HG03039 (cell line): ENCODE results near the gene TAGLN2.
"Not testable (repeated sequence)": the region's sequence is repeated elsewhere in the genome, so short reads cannot be mapped to it uniquely, and the experiment has no call there.

Source experiments
- ATAC-seq: cut with Tn5 transposase; IDR thresholded peaks from one replicate; pipeline ENCODE4 v1.9.1; 2021; ENCODE audit warnings: mild to moderate bottlenecking, moderate library complexity; ENCODE audit not compliant: unreplicated experiment

Gene TAGLN2

DNA sequence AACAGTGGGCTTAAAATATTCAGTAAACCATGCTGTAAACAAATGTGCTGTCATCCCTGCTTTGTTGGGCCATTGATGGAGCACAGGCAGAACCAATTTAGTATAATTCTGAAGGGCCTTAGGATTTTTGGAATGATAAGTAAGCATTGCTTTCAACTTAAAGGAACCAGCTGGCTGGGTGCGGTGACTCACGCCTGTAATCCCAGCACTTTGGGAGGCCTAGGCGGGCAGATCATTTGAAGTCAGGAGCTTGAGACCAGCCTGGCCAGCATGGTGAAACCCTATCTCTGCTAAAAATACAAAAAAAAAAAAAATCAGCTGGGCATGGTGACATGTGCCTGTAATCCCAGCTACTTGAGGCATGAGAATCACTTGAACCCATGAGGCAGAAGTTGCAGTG lies 21.3 kb downstream of the TAGLN2 start:
- not testable (repeated sequence) for ATAC-seq

DNA sequence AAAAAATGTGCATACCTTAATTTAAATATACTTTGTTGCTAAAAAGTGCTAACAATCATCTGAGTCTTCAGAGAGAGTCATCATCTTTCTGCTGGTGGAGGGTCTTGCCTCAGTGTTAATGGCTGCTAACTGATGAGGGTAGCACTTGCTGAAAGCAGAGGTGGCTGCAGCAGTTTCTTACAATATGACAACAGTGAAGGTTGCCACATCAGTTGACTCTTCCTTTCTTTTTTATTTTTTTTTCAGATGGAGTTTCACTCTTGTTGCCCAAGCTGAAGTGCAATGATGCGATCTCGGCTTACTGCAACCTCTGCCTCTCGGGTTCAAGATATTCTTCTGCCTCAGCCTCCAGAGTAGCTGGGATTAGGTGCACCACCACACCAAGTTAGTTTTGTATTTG lies 22.8 kb downstream of the TAGLN2 start:
- no peak for ATAC-seq

DNA sequence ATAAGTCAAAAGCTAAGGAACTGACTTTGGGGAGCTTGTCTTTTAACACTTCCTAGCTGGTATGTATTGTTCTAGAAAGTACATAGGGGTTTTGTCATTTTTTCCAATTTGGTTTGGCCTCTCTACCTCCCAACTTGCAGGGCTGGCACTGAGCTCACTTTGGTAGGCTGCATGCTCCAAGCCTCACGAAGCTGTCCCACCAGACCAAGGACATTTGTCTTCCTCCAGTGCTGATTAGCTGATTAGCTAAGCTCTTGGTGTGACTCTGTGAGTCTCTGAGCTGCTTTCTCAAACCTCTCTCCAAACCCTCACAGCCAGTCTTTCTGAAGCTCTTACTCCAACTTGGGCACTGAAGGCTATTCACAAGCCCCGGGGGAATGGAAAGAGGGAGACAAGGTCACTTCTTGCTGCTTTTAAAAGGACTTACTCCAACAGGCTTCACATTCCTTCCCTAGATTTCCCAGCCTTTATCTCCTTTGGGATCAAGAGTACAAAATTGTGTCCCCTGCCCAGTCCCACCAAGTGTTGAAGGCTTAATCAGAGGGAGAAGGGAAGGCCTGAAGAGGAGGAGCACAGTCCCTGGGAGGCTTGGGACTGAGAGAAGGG lies 24.4 kb downstream of the TAGLN2 start:
- no peak for ATAC-seq

DNA sequence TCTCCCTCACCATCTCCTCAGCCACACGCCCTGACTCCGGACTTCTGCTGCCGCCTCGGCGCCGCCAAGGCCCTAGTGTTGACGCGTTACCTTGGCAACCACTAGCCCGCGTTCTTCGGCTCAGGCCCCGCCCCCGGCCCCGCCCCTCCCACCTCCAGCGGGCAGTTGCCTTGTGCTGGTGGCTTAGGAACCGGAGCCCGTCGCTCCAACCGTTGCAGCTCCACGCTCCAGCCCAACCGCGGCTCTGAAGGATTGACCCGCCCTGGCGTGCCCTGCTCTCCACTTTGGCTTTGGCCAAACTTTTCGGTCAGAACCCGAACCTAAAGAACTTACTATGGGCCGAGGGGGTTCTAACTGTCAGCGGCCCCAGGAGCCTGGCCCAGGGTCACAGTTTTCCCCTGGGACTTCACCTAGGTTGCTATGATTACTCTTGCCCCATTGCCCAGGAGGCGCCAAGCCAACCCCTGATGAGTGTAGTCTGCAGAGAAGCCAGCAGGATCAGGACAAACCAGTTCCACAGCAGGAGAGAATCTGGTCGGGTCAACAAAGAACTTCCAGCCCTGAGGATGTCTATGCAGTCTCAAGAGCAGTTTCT lies 25.1 kb downstream of the TAGLN2 start, which contains the start of gene CFAP45:
Gene CFAP45 (minus strand): TSS at position 80 of the 595 bp plus-strand sequence. CDS start 67 bp downstream, at position 13.
- no peak for ATAC-seq

DNA sequence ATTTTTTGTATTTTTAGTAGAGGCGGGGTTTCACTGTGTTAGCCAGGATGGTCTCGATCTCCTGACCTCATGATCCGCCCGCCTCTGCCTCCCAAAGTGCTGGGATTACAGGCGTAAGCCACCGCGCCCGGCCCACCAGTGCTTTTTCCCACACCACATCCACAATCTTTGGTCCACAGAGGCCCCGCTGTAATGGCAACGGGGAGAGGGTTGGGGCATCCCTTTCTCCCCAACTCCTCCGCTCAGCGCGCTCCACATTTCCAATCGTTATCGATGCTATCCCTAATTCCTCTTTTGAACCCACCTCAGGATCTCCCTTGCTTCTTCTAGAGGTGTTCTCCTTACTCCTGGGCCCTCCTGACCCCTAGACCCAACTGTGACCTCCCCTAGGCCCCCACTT lies 25.7 kb downstream of the TAGLN2 start:
- ATAC-seq, result not testable (repeated sequence)

DNA sequence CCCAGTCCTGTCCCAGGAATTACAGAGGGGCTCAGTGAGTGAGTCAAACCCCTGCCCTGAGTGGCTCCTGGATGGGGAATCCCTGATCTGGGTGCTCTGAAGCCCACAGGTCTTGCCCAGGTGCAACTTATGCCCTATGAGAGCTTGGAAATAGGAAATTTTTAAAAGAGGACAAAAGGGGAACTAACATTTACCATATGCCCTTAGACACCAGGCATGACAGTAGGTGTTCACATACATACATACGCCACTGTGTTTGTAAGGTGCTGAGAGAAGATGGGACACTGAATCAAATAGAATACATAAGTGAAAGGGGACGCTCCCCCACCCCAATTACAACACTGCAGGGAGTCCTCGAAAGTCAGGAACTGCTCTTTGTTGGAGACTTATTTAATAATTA lies 26.8 kb downstream of the TAGLN2 start:
- no peak for ATAC-seq

DNA sequence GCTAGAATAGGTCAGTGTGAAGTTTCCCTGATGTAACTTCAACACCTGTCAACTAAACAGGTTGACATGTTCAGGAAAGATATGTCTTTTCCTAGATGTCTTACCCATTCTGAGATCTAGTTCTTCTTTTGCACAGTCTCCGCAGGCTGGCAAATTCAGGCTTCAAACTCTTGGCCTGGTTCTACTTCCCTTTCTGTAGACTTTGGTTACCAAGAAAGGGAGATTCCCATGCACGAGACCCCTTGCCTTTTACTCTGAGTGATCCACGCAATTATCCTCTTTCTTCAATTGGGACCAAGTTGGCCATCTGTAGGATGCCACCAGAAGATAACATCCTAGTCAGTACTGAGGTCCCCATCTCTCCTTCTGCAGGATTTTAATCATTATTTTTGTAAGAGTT lies 27.3 kb downstream of the TAGLN2 start:
- no peak for ATAC-seq

DNA sequence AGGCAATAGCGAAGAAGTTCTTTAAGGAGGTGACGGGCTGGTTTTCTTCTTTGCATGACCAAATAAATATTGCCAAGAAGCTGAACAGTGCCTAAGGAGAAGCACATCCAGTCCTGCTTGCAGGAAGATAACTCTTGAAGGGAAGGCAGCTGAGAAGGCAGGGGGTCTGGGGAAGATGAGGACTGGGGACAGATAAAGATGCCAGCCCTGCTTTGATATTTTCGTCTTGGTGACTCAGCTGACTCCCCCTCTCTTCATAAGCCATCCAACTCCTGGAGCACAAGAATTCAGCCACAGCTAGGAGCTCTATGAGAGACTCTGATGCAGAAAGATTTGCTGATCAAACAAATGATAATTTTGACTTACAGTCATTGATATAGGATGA lies 28.8 kb downstream of the TAGLN2 start:
- no peak for ATAC-seq

DNA sequence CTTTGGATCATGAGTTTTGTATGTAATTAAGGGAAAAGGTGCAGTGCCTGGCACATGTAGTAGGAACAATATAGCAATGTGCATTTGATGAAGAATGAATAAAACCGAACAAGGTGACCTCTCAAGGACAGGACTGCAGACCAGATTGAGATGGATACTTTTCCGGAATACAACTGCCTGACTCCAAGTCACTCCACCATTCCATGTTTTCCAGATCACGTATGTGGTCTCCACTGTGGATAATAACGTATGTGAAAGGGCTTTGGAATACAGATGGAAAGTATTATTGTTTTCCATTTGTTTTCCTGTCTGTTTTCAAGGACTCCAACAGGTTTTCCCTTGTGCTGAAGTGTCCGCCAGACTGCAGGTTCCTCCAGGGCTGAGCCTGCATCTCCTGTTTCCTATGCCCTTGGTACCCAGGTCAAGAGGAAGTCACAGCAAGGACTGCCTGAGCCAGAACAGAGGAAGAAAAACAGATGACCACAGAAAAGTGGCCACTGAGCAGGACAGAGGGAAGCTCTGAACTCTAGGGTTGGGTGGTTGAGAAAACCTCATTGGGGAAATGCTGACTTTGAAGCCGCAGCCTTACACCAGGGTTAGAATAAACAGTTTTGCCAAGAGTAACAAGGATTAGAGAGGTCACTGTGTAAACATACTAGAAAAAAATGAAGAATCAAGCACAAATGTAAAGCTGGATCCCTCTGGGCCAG lies 29.3 kb downstream of the TAGLN2 start:
- ATAC-seq, result no peak

DNA sequence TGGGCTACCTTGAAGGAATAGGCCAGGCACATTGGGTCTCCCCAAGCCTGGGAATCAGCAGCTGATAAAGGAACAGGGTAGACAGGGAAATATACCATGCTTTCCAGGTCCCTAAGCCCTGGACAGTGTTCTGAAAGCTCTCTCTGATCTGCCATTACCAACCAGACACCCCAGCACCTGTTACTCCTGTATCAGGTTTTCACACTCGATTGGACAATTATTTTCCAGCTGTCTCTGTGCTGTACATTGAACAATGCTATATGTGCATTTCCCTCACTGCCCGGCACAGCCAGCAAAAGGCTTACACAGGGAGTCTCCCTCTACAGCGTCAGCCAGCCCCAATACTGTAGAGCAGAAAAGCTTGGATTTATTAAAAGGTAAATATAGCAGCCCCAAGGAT lies 30.0 kb downstream of the TAGLN2 start:
- no peak for ATAC-seq

DNA sequence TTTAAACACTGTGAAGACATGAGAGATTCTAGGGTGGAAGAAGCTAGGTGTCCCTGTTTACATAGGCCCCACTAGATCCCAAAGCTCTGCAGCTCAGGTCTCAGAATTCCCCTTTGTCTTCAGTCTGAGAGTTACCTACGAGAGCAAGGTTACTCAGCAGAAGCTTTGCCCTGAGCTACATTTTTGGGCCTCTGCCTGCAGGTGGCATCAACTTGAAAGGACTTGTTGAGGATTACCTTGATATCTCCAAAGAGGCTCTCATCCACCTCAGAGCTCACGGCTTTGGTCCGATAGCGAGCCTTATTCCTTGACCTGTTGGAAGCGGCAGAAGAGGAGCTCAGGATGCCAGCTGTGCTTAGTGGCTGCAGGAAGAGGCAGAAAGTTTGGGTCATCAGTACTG lies 32.4 kb downstream of the TAGLN2 start:
- no peak for ATAC-seq

DNA sequence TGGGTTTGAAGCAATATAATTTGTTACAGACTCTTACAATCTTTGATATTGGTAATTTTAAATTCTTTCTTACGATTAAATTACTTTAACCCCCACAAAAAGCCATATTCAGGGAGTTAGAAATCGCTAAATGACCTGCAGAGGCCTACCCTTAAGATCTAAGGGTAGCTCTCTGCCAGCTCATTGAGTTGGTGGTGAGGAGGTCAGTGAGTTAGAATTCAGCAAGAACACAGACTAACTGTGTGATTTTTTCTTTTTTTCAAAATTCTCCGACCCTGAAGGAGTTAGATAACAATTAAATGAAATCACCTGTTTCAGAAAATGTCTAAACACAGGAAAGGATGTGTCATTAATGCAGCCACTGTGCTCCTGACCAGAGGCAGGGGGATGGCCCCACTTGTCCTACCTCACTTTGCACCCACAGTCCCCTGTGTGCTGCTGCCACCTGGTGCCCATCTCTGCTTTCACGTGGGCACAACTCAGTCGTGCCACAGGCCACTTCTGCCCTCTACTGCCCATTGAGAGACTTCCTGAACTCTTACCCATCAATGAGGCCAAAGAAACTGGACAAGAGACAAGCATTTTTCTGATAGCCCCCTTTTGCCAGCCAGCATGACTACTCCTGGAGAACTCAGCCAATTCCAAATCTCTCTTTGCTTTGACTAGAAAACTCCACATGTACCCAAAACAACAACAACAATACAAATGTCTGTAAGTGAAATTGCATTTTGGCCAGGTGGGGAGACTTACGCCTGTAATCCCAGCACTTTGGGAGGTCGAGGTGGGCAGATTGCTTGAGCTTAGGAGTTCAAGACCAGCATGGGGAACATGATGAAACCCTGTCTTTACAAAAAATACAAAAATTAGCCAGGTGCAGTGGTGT lies 33.8 kb downstream of the TAGLN2 start:
- ATAC-seq, result peak; percentile 60

DNA sequence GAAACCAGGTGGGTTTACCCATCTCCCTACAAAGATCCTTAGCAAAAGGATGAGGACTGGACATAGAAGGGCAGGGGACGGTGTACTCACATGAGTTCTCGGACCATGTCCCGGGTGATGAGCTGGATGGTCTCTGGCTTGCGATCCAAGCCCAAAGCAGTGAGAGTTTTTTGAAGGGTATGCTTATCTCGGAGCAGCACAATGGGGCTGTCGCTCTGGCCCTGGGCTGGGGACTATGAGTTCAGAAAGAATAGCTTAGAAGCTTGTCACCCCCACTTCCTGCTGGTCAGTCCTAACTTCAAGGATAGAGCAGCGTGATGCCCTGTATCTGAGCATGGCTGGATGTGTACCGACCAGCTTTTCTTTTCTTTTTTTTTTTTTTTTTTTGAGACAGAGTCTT lies 34.9 kb downstream of the TAGLN2 start:
- ATAC-seq, result no peak

DNA sequence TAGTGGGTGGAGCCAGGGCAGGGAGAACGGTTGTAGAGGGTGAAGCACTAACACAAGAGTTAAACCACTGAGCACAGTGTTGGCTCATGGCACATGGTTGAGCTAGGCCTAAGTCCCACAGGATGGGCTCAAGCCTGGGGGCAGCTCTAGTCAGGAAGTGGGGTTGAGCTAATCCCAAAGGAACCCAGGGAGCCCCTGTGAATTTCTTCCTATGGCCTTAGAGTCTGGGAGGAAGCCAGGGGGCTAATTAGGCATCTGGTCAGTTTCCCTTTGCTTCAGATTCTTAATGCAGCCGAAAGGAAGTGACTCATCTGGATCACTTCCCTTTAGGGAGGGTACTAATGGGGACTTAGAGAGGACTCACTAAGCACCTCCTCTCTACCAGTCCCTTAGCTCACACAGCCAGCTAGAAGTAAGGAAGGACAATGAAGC lies 35.5 kb downstream of the TAGLN2 start:
- peak; percentile 76 for ATAC-seq

DNA sequence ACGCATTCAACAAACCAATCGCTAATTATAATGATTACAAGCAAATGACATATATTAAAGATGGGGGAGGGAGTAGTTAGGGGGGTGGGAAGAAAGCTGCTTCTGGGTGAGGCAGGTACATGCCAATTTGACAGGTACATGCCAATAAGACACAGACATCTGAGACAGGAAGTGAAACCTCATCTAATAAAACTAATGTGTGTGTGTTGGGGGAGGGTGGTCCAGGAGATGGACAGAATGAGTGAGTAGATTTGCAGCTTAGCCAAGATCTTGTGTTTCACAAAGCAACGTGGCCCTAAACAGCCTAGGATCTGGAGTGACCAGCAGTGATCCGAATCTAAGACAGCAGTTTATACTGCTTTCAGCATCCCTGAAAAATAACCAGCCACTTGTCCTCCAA lies 36.1 kb downstream of the TAGLN2 start:
- no peak for ATAC-seq

DNA sequence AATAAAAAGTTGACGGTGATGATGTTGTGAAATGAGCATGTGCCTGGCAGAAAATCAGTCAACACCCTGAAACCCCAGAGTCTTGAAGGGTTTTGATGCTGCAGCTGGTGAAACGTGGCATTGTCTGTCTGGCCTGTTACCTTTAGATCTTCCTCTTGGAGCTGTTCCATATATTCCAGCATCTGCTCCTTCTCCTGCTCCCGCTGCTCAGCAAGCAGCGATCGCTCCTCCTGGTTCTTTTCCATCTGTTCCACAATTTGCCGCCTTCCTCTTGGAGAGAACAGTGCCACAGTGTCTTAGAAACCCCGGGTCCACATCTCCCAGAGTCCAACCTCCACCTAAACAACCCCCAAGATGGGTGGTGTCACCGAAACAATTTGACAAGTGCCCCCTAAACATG lies 41.0 kb downstream of the TAGLN2 start:
- ATAC-seq, result no peak

DNA sequence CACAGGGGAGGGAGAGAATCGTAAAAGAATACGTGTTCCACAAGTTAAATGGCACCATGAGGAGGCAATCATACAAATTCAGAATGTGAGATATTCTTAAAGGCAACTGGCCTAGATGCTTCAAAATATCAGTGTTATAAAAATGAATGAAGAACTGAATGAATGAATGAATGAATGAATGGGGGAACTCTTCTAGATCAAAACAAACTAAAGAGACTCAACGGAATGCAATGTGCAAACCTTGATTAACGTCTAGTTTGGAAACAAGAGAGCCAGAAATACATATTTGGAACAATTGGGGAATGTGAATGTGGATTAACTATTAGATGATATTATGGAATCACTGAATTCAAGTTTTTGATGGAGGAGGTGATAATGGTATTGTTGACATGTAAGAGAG lies 42.2 kb downstream of the TAGLN2 start:
- ATAC-seq, result no peak

DNA sequence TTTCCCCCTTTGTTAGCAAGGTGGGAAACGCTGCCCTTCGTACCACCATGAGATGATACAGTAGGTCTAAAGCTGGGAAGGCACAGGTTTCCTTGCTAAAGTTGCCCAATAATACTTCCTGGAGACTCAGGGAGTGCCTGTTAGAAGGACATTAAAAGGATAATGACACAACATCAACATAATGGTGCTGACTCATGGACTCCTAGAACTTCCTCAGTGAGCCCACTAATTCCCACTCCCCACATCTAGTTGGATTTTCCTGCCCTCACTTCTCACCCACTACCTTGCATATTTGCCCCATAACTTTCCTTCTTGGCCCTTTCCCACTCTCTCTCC lies 42.8 kb downstream of the TAGLN2 start:
- ATAC-seq, result no peak

DNA sequence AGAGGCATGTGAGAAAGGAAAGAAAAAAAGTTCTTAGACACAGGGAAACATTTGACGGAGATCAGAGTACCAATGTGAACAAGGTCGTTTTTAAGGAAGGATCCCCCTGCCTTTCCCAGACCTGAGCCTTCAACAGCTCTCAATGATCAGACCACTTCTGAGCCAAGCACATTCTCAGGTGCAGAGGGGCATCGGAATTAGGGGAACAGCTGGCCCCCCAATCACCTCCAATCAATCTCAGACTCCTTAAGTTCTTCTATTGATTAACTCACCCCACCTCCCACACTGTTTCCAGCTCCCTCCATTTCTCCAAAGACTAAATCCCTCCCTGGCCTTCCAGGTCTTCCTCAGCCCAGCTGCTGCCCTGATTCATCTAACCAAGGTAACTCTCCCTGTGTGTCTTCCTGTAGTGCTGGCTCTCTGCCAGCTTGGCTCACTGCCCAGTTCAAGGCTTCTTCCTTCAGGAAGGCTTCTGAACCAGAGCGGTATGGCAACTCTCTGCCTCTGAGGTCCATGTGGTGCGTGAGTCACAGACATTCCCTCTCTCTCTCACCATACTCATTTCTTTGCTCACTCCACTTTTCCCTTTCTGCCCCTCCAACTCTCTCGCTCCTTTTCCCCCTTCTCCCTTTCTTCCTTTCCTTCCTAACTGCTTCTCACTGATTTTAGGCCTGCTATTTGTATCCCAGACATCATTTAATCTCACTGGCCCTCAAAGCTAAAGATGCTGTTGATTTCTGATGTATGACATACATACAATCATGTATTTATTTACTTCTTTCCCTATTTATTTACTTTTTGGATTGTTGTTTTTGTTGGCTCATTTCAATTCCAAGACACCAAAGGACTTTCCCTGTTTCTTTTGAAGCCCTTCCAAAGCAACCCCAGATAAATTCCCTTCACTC lies 43.4 kb downstream of the TAGLN2 start:
- ATAC-seq, result no peak

DNA sequence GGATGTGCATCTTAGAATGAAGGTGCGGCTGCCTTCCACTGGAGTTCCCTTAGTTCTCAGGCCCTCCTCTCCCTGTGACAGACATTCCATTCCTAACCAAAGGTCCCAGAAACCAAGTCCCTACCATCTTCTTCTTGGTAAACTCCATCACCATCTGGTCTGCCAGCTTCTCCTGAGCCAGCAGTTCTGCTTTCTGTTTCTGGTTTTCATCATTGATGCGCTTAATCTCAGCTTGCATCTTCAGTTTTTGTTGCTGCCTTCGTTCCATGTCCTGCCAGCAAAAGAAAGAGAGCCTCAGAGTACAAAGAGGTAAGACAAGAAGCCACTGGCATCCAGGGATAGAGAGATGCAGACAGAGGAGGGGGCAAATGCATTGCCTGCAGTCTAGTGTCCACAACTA lies 44.9 kb downstream of the TAGLN2 start:
- no peak for ATAC-seq
